Stimulated activated CD8-positive, alpha-beta memory T cell treated with anti-CD3 and anti-CD28 coated beads, Interleukin-4, amount 100 ng/mL, for 24 hours (primary cell): ENCODE data around the gene MYO1E.
"Not testable (repeated sequence)": the region's sequence is repeated elsewhere in the genome, so short reads cannot be mapped to it uniquely, and the experiment has no call there.

Source experiments
- DNase-seq: peaks from one replicate; pipeline ENCODE4 v3.0.0-alpha.2; 2020; ENCODE audit warnings: low read depth

The MYO1E gene

DNA sequence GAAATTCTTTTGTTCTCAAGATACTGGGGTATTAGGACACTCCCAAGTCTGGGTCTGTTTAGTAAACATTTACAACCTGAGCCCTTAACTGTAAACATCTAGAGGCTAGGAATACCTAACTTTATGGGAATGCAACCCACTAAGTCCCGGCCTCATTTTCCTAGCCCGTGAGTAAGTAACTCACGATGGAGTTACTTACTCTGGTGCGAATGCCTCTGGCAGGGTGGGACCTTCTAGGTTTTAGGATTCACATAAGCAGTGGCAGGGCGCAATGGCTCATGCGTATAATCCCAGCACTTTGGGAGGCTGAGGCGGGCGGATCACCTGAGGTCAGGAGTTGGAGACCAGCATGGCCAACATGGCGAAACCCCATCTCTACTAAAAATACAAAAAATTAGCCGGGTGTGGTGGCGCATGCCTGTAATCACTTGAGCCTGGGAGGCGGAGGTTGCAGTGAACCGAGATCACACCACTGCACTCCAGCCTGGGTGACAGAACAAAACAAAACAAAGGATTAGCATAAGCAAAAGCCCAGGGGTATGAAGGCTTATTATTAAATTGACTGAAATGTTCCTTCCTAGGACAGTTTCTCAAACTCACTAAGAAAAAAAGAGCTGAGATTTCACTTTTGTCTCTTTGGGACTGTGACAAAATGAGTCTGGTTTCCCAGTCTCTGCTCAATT is 14.7 kb upstream of the MYO1E start:
- DNase-seq = not testable (repeated sequence)

DNA sequence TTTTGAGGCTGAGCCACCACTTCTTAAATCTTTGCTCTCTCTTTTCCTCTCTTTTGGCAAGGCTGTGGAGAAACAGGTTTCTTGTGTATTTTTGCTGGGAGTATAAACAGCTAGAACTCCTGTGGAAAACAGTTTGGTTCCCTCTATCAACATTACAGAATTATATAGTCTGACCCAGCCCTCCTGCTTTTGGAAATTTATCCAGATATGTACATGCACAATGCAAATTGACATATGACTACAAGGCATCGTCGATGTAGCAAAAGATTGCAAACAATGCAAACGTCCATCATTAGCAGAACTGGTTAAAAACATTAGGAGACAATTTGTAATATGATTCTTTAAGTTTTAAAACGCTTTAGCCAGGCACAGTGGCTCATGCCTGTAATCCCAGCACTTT is 12.5 kb upstream of the MYO1E start:
- DNase-seq = no peak

- no peak for DNase-seq
These were observed 11.8 kb upstream of the MYO1E start for GRCh38 chr15:59384507-59384906.

DNA sequence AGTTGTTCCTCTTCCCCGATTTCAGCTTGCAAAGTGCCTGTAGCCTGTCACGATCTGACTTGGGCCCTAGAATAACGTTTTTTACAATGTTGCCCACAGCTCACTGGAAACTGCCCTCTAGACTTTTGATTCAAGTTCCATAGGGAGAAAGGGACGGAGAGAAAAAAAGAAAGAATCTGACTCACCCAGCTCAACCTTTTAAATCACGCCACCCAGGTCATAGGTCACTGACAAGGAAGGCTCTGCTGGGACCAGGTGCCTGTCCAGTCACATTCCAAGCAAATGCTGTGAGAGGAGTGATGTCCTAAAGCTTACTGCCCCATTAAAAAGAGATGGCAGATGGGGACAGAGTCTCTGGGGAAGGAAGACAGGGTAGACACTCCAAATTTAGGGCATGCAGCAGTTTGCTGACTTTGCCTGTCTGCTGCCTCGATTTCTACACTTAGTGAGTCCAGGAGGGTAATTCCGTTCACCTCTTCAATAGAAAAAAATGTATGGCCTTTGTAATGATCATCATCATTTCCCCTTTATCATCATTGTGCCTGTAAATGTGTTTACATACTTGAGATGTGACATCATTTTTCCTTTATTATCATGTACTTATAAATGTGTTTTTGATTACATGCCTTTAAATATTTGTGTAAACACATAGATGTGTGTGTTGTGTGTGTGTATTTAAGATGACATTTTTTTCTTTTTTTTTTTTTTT is 8.4 kb upstream of the MYO1E start:
- no peak for DNase-seq

- no peak for DNase-seq
These were observed 6.9 kb upstream of the MYO1E start for GRCh38 chr15:59379531-59379930.

DNA sequence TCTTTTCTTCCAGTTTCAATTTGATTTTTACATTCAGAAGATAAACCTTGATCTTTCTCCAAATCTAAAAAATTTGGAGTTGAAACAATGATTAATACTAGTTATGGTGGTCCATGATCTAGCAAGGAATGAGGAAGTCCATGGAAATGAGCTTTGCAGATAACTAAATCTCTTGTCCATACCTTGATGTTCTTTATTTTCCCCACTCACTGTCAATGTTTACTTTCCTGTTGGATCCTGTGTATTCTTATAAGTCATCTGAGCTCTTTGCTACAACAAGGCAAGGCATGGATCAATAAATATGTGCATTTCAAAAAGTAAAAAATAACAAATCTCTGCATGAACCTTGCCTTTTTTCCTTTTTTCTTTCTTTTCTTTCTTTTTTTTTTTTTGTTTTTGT is 6.2 kb upstream of the MYO1E start:
- DNase-seq = no peak

- DNase-seq = no peak
These were observed 5.3 kb upstream of the MYO1E start for GRCh38 chr15:59377924-59378323.

GRCh38 chr15:59376733-59377132 is 4.1 kb upstream of the MYO1E start:
- DNase-seq = no peak

DNA sequence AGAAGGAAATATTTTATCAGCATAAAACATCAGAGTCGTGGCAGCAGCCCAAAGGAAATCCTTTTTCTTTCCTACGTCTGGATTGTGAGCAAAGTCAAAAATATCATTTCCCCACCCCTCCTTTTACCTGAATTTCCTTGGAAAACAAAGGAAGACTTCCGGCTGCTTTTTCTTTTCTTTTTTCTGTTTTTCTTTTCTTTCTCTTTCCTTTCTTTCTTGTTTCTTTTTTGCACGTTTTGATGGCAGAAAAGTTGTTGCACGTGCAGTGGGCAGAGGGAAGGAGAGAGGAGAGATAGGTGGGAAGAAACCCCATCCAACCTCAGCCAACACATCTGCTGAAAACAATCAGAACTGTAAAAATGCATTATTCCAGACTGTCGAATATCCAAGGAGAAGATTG is 544 bp upstream of the MYO1E start:
- no peak for DNase-seq

GRCh38 chr15:59371458-59372351 is 966 bp downstream of the MYO1E start:
- DNase-seq = no peak

DNA sequence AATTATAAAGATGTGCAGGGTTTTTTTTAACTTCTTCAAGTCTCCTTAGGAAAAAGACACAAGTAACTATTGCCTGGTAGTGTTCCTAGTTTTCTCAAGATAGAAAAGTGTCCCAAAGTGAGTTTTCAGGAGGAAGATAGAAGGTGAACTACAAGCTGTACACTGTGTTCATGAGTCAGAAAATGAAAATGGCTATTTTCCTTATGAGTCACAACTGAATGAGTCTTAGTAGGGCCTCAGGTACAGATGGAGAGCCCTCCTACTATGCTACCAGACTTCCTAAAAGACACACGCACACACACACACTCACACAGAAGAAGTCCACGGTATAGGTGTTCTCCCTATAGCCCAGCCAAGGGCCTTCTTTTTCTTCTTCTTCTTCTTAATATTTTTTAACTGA is 3.1 kb downstream of the MYO1E start:
- no peak for DNase-seq

DNA sequence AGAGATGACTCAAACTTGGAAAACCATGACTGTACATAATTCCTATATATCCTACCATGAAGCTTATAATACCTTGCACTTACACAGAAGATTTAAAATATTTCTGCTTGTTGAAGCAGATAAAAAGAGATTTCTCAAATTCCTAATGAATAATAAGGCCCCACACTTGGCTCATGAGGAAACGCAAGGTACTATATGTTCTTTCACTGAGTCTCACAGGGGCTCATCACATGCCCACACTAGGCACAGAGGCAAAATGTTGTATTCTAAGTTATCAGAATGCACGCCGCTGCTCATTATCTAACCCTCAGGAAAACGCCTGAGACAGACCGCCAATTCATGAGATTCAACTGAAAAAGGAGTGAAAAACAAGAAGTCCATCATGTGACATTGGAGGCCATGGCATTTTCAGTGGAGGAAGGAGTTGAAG is 5.6 kb downstream of the MYO1E start:
- no peak for DNase-seq

GRCh38 chr15:59366333-59367021 is 6.2 kb downstream of the MYO1E start:
- no peak for DNase-seq

- DNase-seq = no peak
These were observed 8.4 kb downstream of the MYO1E start for GRCh38 chr15:59364248-59364647.

DNA sequence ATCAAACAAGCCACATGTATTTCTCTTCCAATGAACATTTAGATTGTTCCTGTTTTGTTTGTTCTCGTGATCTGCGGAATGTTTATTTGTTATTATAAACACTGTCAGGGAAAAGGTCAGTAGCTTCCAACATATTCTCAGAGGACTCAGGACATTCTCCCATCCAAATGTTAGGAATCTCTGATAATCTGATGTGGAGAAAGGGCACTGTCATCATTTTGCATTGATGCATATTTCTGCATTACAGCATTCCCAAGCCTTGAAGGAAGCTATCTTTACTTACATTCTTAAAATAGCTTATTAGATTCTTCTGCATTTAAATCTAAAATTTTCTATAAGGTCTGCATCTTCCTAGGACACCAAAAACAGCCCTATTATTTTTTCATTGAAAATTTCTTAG is 10.3 kb downstream of the MYO1E start:
- no peak for DNase-seq

DNA sequence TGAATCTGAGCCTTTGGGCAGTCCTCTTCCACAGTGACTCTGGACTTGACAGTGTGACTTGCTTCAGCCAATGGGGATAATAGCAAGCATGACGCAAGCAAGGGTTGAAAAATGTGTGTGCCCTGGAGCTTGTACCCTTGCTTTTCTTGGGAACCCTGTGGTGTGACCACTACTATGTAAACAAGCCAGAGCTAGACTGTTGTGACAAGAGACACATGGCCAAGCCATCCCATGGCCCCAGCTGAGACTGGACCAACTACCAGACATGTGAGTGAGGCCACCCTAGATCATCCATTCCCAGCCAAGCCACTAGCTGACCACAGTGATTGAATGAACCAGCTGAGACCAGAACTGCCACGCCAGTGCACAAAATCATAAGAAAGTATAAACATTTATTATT is 11.8 kb downstream of the MYO1E start:
- DNase-seq = no peak

- no peak for DNase-seq
These were observed 12.4 kb downstream of the MYO1E start for GRCh38 chr15:59360305-59360704.

DNA sequence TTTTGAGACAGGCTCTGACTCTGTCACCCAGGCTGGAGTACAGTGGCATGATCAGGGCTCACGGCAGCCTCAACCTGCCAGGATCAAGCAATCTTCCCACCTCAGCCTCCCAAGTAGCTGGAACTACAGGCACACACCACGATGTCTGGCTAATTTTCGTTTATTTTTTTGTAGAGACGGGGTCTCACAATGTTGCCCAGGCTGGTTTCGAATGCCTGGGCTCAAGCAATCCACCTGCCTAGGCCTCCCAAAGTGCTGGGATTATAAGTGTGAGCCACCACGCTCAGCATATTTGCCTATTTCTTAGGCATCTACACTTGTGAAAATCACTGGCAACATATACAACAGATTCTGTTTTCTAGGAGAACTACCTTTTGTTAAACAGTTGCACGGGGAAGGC is 16.9 kb downstream of the MYO1E start:
- DNase-seq = no peak

DNA sequence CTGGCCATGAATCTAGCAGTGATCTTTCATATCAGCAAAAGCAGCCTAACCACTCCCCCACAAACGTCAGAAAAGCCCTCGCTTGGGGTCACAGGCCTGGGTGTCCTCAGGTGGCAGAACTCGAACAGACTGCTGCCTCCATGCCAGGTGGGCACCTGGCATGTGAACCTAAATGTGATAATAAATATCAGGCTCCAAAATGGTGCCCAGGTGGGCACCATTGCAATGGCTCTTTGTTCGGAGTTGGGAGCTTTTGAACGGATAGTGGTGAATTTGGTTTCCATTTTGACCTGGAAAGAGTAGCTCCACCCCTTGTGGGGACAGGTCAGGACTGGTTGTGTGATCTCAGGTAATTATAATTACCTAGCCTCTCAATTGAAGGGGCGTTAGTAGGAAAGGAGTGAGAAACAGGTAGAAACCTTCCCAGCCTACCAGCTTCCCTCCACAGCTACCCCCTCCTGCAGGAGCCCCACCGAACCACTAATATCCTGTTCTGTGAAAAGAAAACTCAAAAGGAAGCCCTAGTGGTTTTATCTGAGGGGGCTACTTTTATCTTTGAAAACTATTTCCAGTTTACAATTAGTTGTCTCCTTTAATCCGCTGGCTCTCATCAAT is 18.1 kb downstream of the MYO1E start:
- no peak for DNase-seq

DNA sequence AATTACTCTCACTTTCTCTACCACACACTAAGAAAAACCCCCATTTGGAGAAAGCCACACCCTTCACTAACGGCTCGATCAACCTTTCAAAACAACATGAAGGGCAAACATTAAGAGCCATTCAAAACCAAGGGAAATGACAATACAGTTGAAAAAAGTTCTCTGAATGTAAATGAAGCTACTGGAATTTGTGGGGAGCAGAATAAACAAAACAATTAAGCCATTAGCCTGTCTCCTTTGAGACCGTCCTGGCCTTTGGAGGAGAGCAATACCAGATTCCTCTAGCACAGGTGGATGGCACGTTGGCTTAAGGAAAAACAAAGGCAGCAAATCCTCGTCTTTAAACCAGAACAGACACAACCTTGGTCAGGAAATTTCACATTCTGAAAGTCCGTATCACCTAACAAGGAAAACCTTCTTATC is 18.7 kb downstream of the MYO1E start:
- no peak for DNase-seq

GRCh38 chr15:59352683-59353082 is 20.0 kb downstream of the MYO1E start:
- DNase-seq = no peak

GRCh38 chr15:59352189-59352588 is 20.5 kb downstream of the MYO1E start:
- no peak for DNase-seq
